ENCODE data around the gene DCTN1.
A peak's percentile ranks its signal among the peaks of the same experiment; 100 is the strongest.
"Not testable (repeated sequence)": the region's sequence is repeated elsewhere in the genome, so short reads cannot be mapped to it uniquely, and the experiment has no call there.

DCTN1 gene

DNA sequence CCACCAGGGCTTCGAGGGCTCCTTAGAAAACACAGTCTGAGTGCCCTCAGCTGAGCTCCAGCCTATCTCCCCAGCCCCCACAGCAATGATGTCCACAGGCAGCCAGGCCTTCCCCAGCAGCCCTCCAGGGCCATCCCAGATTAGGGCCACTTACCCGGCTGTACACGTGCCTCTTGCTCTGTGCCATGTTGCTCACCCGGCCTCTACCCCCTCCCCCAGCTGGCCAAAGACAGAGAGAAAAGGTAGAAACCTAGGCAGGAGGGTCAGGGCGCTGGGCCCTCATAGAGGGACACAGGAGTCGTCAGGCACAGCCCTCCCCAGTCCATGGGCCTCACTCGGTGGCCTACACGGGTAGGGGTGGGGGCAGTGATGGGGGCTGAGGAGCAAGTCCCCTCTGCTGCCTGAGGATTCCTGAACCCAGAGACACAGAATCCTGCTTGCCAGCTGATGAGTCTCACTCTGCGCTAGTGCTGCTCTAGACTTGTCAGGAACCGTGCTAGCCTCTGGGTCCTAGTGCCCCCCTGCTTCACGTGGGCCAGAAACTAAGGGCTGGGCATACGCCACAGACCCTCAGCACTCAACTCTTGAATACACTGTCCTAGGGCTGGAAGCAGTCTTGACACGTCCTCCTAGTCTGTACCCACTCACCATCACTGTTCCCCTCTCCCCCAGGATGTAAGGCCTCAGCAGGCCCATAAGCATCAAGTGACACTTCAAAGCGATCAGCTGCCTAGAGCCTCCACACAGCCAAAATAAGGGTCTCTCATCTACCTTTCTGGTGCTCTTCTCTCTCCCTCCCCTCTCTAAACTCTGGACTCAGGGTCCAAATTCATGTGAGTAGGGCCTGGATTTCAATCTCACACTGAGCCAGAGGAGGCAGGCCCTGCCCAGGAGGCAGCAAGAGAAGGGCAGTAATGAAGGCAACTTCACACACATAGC lies at the start of gene DCTN1:
TSS of gene DCTN1 (minus strand) at position 461 of the 939 bp plus-strand sequence. CDS start at position 187, 274 bp downstream.
- peak; percentile 13 for DNase-seq

DNA sequence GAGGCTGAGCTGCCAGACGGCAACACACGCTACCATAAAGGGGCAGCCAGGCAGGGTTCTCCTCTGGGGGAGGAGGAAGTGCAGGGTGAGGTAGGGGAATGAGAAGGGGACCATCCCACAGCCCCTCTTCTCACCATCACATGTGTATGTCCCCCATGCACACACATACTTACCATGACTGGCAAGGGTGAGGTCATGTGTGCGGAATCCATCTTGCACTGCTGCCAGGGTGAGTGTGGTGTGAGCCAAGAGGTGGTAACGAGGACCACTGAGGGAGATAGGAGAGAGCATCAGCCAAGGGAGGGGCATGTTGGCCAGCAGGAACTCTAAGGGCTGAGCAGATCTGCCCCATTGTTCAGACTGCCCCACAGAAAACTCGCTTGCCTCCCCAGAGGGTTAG lies 48.6 kb upstream of the DCTN1 start:
- DNase-seq = no peak

DNA sequence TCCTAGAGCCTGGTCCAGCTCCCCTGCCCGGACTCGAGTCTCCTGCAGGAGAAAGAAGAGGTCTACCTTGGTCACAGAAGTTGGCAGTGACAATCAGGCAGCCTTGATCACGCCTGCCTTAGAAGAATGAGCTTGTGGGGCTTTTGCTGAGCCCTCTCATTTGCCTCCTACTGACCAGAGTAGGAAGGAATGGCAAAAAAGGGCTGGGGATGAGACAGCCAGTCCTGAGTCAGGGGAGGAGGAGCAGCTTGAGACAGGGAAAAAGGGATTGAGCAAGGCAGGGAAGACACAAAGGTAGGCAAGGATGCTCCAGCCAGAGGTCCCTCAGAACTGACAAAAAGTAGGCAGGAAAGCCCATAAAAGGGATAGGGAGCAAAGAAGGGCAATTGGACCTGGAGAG lies 47.4 kb upstream of the DCTN1 start:
- no peak for DNase-seq

DNA sequence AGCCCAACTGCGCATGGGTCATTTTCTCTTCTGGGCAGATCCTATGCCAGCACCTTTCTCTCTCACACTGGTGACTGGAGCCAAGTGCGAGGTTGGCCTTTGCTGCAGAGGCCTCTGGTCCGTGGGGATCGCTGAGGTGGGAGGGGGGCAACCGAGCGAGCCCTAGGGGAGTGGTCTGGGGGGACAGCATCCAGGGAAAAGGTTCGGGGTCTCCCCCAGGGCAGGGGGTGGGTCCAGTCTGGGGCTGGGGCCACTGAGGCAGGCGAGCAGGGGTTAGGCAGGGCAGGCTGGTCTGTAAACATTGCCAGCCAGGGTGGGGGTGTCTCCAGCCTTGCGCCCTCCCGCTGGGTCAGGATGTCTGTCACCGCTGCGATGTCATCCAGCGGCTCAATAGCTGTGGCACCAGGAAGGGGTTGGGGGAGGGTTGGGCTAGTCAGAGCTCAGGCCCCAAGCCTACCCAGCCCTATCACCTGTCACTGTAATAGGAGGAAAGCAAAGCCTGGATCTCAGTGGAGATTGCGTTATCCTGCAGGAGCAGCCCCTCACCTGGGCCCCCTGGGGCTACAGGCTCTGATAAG lies 46.2 kb upstream of the DCTN1 start:
- no peak for DNase-seq

DNA sequence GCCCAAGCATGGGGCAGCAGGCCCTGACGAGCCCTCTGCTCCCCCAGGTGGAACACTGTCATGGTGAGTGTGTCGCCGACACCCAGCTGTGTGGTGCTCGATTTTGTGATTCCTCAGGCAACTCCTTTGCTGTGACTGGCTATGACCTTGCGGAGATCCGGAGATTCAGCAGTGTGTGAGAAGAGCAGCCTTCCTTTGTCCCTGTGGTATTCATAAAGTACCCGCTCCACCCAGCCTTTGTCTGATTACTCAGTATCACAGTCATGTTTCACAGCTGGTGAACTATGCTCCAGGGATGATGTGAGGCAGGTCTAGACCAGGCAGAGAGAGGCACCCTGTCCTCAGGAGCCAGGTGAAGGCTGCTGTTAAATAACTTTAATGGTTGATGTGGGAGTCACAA lies 45.4 kb upstream of the DCTN1 start:
- no peak for DNase-seq

DNA sequence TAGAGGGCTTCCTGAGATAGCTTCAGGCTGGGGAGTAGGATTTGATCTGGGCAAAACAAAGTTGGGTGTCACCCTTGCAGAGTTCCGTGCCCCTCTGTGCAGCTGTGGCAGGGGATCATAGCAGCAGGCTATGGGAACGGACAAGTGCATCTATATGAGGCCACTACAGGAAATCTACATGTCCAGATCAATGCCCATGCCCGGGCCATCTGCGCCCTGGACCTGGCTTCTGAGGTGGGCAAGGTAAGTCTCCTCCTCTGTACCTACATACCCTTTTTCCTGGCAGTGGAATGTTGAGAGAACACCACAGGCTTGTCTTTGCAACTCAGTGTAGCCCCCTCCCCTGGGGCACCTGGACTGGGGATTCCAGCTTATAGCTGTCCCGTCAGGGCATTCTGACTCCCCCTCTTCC lies 44.9 kb upstream of the DCTN1 start:
- DNase-seq = no peak

DNA sequence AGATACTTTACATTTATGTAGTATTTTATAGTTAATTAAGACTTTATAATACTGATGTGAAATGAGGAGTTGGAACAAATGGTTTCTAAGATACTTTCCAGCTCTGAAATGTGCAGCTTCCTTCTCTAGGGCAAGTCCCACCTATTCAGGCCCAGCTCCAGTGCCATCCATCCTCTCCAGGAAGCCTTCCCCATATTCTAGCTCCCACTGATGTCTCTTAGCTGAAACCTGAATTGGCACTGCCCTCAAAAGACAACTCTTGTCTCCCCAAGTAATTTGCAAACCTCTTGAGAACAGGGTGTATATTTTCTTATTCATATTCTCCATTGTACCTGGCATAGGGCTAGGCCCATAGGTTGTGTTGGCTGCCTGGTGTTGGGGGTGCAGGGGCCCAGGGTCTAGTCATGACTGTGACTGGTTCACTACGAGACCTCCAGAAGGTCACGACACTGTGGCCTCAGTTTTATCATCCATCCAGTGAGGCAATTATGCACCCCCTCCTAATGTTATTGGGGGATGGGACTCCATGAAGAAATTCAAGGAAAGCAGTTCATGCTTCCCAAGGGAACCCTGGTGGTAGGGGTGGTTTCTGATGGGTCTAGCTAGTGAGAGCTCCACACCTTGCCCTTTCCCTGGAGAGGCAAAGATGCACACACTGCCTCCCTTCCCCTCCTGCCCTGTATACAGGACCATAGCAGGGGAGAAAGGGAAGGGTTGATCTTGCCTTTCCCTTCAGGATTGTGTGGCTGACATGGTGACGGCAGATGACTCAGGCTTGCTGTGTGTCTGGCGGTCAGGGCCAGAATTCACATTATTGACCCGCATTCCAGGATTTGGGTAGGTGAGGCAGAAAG lies 44.3 kb upstream of the DCTN1 start:
- no peak for DNase-seq

DNA sequence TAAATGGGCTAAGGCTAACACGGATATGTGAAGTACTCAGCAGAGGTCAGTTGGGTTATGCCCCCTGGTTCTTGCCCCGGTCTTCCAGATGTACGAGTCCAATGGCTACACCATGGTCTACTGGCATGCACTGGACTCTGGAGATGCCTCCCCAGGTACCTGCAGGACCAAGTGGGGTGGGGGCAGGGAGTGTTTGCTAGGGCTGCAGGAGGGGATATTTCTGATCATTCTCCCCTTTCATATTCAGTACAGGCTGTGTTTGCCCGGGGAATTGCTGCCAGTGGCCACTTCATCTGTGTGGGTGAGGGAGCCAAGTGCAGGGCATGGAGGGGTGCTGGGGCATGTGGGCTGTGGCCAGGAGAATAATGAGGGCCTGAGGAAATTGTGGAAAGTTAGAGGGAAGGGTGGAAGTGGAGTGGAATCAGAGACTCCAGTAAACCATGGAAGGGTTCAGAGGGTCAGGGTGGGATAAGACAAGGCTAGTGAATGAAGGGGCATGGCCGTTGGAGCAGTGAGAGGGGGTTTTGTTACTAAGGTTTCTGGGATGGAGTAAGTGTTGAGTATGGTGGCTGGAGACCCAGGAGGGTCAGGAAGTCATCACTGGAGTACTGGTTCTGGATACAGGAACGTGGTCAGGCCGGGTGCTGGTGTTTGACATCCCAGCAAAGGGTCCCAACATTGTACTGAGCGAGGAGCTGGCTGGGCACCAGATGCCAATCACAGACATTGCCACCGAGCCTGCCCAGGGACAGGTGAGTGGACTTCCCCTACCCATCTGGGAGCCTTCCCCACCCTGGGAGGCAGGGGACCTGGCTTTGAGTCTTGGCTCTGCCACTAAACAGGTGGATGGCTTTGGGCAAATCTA lies 43.4 kb upstream of the DCTN1 start:
- no peak for DNase-seq

DNA sequence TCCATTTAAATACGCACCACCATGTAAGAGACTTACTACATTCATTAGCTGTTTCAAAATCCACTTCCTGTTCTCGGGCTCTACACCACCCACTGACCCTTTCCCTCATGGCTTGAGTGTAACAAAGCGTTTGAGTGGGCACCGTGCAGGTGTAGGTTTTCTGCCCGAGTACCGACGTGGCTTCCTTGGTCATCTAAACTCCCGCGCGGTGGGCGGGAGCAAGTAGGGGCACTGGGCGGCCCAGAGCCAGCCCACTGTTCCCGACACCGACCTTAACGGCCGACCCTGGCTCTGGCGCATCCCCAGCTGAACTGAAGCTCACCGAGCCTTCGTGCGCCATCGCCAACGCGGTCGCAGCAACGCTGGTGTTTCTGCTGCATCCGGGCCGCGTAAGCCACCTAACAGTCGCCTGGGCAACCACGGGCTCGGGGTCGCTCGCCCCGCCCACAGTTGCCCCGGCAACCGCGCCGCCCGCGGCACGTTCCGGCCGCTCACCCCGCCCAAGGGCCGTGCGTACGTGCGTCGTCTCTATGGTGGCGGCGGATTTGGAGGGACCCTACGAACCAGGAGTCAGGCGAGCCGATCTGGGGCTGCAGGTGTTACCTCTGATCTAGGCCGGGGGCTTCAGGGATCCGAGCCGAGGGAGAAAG lies 41.2 kb upstream of the DCTN1 start, which contains the start of the genes C2orf81 and WDR54:
TSS of gene C2orf81 (minus strand) at position 399 of the 650 bp plus-strand sequence. CDS start at position 340, 59 bp downstream.
TSS of gene WDR54 (plus strand) at position 510 of the 650 bp plus-strand sequence. CDS start 424 bp downstream, outside the sequence.
- DNase-seq = peak; percentile 93

DNA sequence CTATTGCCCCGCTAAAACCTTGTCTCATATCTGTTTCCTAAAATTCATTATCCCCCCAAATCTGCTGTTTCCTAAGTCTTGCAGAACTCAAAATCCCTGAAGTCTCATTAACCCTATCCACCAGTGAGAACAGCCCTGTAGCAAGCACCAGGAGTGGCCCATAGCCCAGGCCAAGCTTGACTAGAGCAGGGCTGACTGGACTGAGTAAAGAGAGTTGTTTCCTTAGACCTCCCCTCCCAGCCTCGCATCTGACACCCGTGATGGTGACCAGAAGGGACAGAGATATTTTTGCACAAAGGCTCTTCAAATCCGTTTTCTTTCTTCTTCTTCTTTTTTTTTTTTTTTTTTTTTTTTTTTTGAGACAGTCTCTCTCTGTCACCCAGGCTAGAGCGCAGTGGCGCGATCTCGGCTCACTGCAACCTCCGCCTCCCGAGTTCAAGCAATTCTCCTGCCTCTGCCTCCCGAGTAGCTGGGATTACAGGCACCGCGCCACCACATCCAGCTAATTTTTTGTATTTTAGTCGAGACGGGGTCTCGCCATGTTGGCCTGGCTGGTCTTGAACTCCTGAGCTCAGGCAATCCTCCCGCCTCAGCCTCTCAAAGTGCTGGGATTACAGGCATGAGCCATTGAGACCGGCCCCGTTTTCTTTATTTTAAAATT lies 40.5 kb upstream of the DCTN1 start:
- not testable (repeated sequence) for DNase-seq

DNA sequence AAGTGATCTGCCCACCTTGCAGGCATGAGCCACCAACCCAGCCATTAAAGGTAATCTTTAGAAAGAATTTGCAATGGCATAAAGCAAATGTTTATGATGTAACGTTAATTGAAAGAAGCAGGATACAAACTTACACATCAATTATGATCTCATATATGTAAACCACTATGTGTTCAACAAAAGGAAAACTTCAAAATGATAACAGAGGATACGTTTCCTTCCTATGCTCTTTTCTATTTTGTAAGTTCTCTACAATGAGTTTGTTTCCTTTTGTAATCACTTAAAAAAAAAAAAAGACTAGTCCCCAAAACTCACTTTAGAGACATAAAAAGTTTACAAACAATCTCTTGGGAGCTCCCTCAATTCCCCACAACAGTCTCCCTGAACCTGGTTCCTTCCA lies 39.9 kb upstream of the DCTN1 start:
- no peak for DNase-seq

DNA sequence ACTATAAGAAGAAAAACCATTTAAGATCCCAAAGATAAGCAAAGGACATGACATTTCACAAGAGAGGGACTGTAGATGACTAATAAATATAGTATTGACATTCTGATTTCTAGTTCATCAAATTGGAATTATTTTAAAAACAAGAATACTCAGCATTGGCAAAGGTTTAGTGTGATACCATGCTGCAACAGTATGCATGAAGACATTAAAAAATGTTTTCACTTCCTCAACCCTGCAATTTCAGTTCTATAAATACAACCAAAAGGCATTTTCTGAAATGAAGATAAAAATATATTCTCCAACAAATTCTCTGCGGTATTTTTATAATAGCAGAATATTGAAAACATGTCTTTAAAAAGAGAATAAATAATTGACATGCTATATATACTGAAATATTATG lies 39.2 kb upstream of the DCTN1 start:
- no peak for DNase-seq

DNA sequence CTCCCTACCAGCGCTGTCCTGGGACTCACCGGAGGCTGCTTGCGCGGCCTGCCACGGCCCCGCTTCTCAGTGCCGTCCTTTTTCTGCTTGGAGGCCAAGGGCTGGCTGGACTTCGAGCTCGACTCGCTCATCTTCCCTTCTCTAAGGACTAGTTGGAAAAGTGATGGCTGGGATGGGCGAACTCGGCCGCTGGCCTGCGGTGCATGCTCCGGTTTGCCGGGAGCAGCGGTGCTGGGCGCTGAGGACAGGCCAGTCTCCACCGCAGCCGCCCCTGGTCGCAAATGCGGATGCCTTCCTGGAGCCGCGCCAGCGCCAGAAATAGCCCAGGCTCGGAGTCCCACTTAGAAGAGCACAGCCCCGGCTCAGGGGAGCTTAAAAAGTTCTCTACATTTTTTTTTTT lies 38.2 kb upstream of the DCTN1 start:
- DNase-seq = no peak

DNA sequence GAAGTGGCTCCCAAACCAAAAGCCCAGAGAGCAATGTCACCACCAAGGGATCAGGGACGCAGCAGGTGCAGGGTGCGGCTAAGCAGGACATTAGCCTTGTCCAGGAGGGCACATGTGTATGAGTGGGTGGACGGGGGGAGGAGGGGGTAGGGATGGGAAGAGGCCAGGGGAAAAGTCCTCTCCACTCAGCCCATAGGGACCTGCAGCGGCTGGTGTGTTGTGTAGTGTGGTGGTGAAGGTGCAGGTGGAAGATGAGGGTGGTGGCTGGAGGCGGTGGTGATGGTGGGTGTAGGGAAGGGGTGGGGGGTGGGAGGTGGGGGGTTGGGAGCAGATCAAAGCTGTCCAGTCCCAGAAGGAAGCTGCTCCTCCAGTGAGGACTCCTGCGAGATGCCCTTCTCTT lies 37.7 kb upstream of the DCTN1 start:
- DNase-seq = no peak

DNA sequence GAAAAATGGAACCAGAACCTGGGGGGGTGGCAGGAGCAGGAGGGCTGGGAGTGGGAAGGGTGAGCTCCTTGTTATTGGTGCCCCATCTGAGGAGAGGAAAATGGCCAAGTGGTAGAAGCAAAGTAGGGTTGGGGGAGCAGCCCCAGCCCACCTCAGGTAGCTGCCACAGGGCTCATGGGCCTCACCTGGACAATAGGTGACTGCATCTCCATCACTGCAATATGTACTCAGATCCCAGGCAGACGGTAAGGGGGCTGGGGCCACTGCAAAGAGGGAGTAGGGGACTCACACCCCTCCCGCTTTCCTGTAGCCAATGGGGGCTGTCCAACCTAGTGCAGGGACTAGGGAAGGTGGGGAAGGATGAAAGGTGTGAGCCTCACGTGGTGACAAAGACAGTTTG lies 37.1 kb upstream of the DCTN1 start:
- DNase-seq = no peak

DNA sequence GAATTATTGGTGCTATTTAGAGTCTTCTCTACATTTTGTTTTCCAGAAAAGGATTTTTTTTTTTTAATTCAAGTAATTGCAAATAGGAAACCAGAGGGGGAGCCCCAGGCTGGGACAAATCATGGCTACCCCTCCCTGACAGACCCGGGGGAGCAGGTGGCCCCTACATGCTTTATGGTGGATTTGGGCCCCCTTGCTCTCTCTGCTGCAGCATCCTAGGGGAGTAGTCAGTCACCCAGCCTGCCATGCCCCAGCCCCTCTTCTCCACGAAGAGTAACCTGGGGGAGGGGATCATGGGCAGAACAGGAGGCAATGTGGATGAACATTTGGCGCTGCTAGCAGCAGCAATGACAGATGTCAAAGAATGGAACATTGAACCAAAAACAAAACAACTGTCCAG lies 36.7 kb upstream of the DCTN1 start:
- DNase-seq = no peak

DNA sequence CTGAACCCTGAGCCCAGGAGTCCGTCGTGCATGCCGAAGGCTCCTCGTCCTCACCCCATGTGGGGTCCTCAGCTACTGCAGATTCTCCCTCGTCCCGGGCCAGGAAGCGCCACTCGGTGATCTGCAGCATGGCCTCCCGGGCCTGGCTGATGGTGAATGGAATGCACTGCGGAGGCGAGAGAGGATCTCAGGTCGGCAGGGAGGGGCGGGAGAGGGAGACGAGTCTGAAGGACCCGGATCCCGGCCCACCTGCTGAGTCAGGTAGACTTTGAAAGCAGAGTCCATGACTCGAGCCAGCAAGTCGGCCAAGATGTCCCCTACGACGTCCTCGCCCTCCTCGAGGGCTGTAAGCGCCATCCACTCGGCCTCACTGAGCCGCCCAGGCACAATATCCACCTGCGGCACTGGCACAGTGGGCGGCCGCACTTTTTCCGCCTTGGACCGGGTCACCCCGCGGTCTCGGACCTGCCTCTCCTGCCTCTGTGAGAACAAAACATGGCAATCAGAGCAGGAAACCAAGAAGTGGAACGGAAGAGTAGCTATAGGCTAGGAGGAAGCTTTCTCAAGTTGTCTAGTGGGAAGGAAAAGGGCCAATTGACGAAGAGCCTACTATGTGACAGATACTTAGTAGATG lies 35.8 kb upstream of the DCTN1 start:
- DNase-seq = no peak

DNA sequence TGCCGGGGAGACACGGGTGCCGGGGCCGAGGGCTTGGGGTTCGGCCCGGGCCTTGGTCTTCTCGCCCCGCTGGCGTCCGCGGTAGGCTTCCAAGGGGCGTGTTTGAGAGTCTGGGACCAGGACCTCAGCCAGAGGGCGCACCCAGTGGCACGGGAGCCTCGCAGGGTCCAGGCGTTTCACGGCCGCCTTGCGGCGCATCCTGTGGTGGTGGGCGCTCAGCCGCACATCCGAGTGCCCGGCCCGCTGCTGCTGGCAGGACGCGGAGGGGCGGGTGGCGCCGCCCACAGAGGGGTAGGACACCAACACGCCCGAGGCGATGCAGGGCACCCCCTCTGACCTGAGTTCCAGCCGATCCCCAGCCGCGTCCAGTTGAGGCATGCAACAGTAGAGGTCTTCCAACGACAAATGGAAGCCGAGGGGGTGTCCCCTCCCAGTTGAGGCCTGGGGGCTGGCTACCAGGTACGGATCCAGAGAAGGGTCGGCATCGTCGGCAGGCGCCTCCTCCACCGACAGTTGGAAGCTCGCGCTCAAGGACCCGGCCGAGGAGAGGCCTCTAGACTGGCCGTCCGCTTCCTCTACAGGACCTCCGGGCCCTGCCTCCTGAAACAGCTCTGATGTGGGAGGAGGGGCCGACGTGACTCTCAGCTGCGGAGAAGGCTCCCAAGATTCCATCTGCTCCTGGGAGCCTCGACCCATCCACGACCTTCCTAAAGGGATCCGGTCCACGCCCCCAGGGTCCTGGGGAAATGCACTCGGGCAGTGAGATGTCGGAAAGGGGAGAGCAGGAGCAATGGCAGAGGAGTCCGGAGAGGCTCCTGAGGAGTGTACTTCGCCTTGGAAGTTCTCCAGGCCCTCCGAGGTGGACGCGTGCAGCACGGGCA lies 35.0 kb upstream of the DCTN1 start:
- peak; percentile 6 for DNase-seq

DNA sequence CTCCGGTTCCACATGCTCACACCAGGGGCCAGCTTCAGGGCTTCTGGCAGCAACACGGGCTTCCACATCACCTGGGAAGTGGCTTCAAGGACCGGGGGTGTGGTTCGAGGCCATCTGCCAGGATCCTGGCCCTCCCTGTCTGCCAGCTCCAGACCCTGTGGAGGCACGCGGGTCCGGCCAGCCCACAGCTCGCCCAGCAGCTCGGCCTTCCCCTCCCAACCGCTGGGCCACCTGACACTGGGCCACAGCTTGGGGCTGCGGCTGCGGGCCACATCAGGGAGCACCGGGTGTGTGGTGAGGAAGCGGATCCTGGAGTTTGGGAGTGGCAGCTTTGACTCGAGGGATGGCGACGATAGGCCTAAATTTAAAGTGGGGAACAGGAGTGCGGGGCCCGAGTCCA lies 34.3 kb upstream of the DCTN1 start:
- DNase-seq = no peak

Measured in stimulated activated CD4-positive, alpha-beta T cell treated with anti-CD3 and anti-CD28 coated beads, Interleukin-4, amount 100 ng/mL, for 24 hours (primary cell).